Fibroblast of lung (primary cell): ENCODE data around the gene RPS4Y2. TPM values are rescaled to one million over a fixed set of nuclear protein-coding genes. Genes with fewer than 3 reads are reported as not detected.

Experiments
- DNase-seq, 2 donors: peaks; one replicate each; pipeline versions ENCODE4 v3.0.0 to v3.0.0-alpha.2; 2010; ENCODE audit warnings: low read depth in 2 of 2
- H2AFZ ChIP-seq: 2 replicates; pipeline ENCODE4 v1.5.1; 2012; ENCODE audit warnings: low read length, control low read depth, inconsistent platforms
- H3K27ac ChIP-seq: 2 replicates; pipeline ENCODE4 v1.5.1; 2011; ENCODE audit warnings: low read length, control low read depth; ENCODE audit not compliant: insufficient read depth
- H3K27me3 ChIP-seq: 2 replicates; pipeline ENCODE4 v1.5.1; 2011; ENCODE audit warnings: mild to moderate bottlenecking, low read length; ENCODE audit not compliant: control insufficient read depth, insufficient read depth
- H3K36me3 ChIP-seq: 2 replicates; pipeline ENCODE4 v1.5.1; 2011; ENCODE audit warnings: low read length; ENCODE audit not compliant: control insufficient read depth, insufficient read depth
- H3K4me1 ChIP-seq: 2 replicates; pipeline ENCODE4 v1.5.1; 2011; ENCODE audit warnings: low read length; ENCODE audit not compliant: control insufficient read depth, insufficient read depth; ENCODE audit errors: extremely low read depth
- H3K4me2 ChIP-seq: 2 replicates; pipeline ENCODE4 v1.5.1; 2011; ENCODE audit warnings: low read length, control low read depth; ENCODE audit not compliant: insufficient read depth; ENCODE audit errors: extremely low read depth
- H3K4me3 ChIP-seq, 4 experiments: fragments of 200-600 bp in 1 of 4; sonication (generic) in 1 of 4; replicated peaks in 1 of 4; 2 replicates each; pipeline ENCODE4 v1.5.1; 2011 to 2016; ENCODE audit warnings: low read length in 4 of 4, low read depth in 3 of 4, mild to moderate bottlenecking in 3 of 4, control low read depth in 2 of 4, inconsistent platforms in 1 of 4, mixed read lengths in 1 of 4; ENCODE audit not compliant: insufficient read depth in 1 of 4; ENCODE audit errors: control extremely low read depth in 1 of 4
- H3K79me2 ChIP-seq: 2 replicates; pipeline ENCODE4 v1.5.1; 2012; ENCODE audit warnings: mild to moderate bottlenecking, low read length, inconsistent platforms; ENCODE audit not compliant: control insufficient read depth, insufficient read depth
- H3K9ac ChIP-seq: 2 replicates; pipeline ENCODE4 v1.5.1; 2011; ENCODE audit warnings: mild to moderate bottlenecking, low read length, control low read depth; ENCODE audit not compliant: insufficient read depth
- H3K9me3 ChIP-seq: 2 replicates; pipeline ENCODE4 v1.5.1; 2012; ENCODE audit warnings: low read depth, low read length; ENCODE audit not compliant: control insufficient read depth, insufficient read depth
- H4K20me1 ChIP-seq: 2 replicates; pipeline ENCODE4 v1.5.1; 2011; ENCODE audit warnings: low read length; ENCODE audit not compliant: control insufficient read depth, insufficient read depth; ENCODE audit errors: extremely low read depth
- EZH2 ChIP-seq: IDR thresholded peaks from 2 replicates; pipeline ENCODE4 v1.5.1; 2012; ENCODE audit warnings: low read length, control low read depth, mild to moderate bottlenecking; ENCODE audit errors: missing control alignments
- polyA plus RNA-seq, 2 donors: library from polyadenylated mRNA; depleted of rRNA in 1 of 2; stranded (reverse) in 1 of 2; unstranded in 1 of 2; fragments of >200 nt; gene quantifications; 2 replicates each; pipeline ENCODE4 v1.2.1, GENCODE V29; 2011 to 2012; ENCODE audit warnings: missing spikeins in 1 of 2
- total RNA-seq: library from RNA; depleted of rRNA; stranded (reverse); fragments of >200 nt; gene quantifications from 2 replicates; pipeline ENCODE4 v1.2.1, GENCODE V29; 2014
- TF ChIP-seq, protein P1 (sequence below), 2 donors: IDR thresholded peaks in 1 of 2; conservative IDR thresholded peaks in 1 of 2; 1 replicate in 1 of 2; 2 replicates in 1 of 2; pipeline ENCODE4 v1.5.1; 2011 to 2012; ENCODE audit warnings: low read length in 2 of 2, control low read depth in 1 of 2, inconsistent platforms in 1 of 2, low read depth in 1 of 2, mild to moderate bottlenecking in 1 of 2

RPS4Y2 gene
- total and polyA plus RNA-seq, 2 donors (not counting 1 experiment from before 2014, with no cell fraction given), result not detected

DNA sequence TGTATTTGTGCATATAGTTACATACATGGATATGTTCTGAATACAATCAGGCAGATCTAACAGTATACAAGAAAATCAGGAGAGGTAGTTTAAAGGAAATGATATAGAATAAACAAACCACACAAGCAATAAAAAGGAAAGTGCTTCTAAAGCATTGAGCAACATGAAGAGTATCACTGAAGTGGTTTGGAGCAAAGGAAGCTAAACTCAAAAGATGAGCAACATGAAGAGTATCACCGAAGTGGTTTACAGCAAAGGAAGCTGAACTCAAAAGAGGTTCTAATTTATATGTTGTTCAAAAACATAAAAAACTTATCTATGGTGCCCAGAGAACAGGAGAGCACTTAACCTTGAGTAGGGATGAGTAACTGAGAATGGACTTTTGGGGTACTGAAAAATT is 29.1 kb downstream of the RPS4Y2 start:
- no peaks in the 10 kb centered on the region for H3K4me1 ChIP-seq
- DNase-seq, result no peak
- H3K9me3 ChIP-seq, result no peaks in the 10 kb centered on the region
- no peak overlapping the region for H3K4me3 ChIP-seq
- H3K27ac ChIP-seq, result no peak overlapping the region
- TF ChIP-seq EZH2, result no peak
- TF ChIP-seq, protein P1, sequence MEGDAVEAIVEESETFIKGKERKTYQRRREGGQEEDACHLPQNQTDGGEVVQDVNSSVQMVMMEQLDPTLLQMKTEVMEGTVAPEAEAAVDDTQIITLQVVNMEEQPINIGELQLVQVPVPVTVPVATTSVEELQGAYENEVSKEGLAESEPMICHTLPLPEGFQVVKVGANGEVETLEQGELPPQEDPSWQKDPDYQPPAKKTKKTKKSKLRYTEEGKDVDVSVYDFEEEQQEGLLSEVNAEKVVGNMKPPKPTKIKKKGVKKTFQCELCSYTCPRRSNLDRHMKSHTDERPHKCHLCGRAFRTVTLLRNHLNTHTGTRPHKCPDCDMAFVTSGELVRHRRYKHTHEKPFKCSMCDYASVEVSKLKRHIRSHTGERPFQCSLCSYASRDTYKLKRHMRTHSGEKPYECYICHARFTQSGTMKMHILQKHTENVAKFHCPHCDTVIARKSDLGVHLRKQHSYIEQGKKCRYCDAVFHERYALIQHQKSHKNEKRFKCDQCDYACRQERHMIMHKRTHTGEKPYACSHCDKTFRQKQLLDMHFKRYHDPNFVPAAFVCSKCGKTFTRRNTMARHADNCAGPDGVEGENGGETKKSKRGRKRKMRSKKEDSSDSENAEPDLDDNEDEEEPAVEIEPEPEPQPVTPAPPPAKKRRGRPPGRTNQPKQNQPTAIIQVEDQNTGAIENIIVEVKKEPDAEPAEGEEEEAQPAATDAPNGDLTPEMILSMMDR (conservative IDR thresholded peaks at IDR 0.05 in 1 of 2, IDR thresholded peaks at IDR 0.05 in 1 of 2; ENCODE audit: low read depth in 1 of 2, low read length in 2 of 2), result no peak
- no peaks in the 10 kb centered on the region for H3K27me3 ChIP-seq
- no peak overlapping the region for H2AFZ ChIP-seq
- no peak overlapping the region for H3K9ac ChIP-seq
- H4K20me1 ChIP-seq, result no peaks in the 10 kb centered on the region
- no peak overlapping the region for H3K4me2 ChIP-seq
- no peaks in the 10 kb centered on the region for H3K79me2 ChIP-seq
- no peaks in the 10 kb centered on the region for H3K36me3 ChIP-seq

DNA sequence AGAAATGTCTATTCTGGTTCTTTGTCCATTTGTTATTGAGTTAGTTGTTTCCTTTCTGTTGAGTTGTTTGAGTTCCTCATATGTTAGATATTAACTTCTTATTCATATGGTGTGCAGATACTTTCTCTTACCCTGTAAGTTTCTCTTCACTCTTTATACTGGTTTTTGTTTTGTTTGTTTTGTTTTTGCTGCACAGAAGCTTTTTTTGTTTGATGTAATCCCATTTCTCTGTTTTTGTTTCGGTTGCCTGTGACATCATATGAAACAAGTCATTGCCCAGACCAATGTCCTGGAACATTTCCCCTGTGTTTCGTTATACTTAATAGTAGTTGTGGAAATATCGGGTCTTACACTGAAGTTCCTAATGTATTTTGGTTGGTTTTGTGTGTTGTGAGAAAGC is 31.2 kb downstream of the RPS4Y2 start:
- H4K20me1 ChIP-seq, result no peaks in the 10 kb centered on the region
- no peak overlapping the region for H2AFZ ChIP-seq
- H3K27me3 ChIP-seq, result no peaks in the 10 kb centered on the region
- no peak overlapping the region for H3K4me3 ChIP-seq
- H3K9ac ChIP-seq, result no peak overlapping the region
- DNase-seq, result no peak
- H3K9me3 ChIP-seq, result no peaks in the 10 kb centered on the region
- no peak overlapping the region for H3K27ac ChIP-seq
- no peaks in the 10 kb centered on the region for H3K36me3 ChIP-seq
- no peaks in the 10 kb centered on the region for H3K79me2 ChIP-seq
- no peaks in the 10 kb centered on the region for H3K4me1 ChIP-seq
- no peak overlapping the region for H3K4me2 ChIP-seq
- TF ChIP-seq EZH2, result no peak
- TF ChIP-seq, protein P1 (conservative IDR thresholded peaks at IDR 0.05 in 1 of 2, IDR thresholded peaks at IDR 0.05 in 1 of 2; ENCODE audit: low read depth in 1 of 2, low read length in 2 of 2), result no peak

DNA sequence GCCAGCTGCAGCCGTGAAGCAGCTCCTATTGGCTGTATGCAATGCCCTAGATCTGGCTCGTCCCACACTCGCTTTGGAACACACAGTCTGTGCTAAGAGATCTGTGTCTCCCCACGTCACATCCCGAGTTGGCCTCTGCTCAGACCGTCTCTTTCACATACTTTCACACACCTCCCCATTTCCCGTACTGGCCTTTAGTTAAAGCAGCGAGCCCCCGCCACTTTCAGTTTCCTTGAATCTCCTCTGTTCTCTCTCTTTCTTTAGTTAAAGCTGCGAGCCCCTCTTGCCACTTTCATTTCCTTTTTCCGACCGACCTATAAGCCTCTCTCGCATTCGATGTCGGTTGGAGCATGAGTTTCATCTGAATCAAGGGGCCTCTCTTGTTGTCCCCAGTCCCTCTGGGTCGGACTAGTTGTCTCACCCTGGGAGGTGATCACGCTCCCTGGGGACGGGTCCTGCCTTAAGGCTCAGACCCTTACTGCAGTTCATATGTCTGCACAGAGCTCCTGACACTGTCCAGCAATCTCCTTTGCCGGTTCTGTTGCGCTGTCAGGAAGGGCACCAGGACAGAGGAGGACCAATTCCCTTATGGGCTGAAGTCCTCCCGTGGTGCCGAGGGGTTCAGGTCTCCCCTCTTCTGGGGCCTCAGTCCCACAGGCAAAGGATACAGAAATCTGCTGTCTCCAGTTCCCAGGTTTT is 42.6 kb downstream of the RPS4Y2 start:
- no peaks in the 10 kb centered on the region for H3K27me3 ChIP-seq
- H4K20me1 ChIP-seq, result no peaks in the 10 kb centered on the region
- H3K79me2 ChIP-seq, result no peaks in the 10 kb centered on the region
- DNase-seq, result no peak
- no peak overlapping the region for H3K4me3 ChIP-seq
- H2AFZ ChIP-seq, result no peak overlapping the region
- H3K27ac ChIP-seq, result no peak overlapping the region
- TF ChIP-seq, protein P1 (conservative IDR thresholded peaks at IDR 0.05 in 1 of 2, IDR thresholded peaks at IDR 0.05 in 1 of 2; ENCODE audit: low read depth in 1 of 2, low read length in 2 of 2), result no peak
- no peak for TF ChIP-seq EZH2
- no peaks in the 10 kb centered on the region for H3K4me1 ChIP-seq
- H3K36me3 ChIP-seq, result no peaks in the 10 kb centered on the region
- H3K4me2 ChIP-seq, result no peak overlapping the region
- H3K9me3 ChIP-seq, result no peaks in the 10 kb centered on the region
- no peak overlapping the region for H3K9ac ChIP-seq
